GM12878 (cell line): ENCODE data around the gene CCDC201. TPM values are rescaled to one million over a fixed set of nuclear protein-coding genes. Genes with fewer than 3 reads are reported as not detected.

ENCODE experiments used
- ATAC-seq: fragments of 200-7000 bp; cut with Tn5 transposase; 3 replicates; pipeline ENCODE4 v1.9.1; 2020; ENCODE audit warnings: mild to moderate bottlenecking, moderate library complexity
- BruUV-seq: library from RNA; stranded (reverse); fragments of 400-500 nt; replicated peaks from 2 replicates; lab custom pipeline; 2021; lab: Mats Ljungman, UMichigan
- CTCF ChIA-PET: fragments of 300-600 bp; sonication (Branson Sonifier 250); formaldehyde crosslinking; extraction: SDS; loops from one replicate; lab custom pipeline; 2021; ENCODE audit warnings: inconsistent platforms; lab: Yijun Ruan, JAX
- POLR2A ChIA-PET: fragments of 350-600 bp; formaldehyde crosslinking; extraction: SDS; loops from one replicate; lab custom pipeline; 2021; ENCODE audit warnings: inconsistent platforms; lab: Charles Lee
- RAD21 ChIA-PET: fragments of 300-600 bp; sonication (Branson Sonifier 250); formaldehyde crosslinking; loops from one replicate; lab custom pipeline; 2023; ENCODE audit warnings: antibody characterized with exemption; ENCODE audit not compliant: unreplicated experiment; lab: Charles Lee
- SMC1A ChIA-PET: fragments of 300-600 bp; sonication (Branson Sonifier 250); formaldehyde crosslinking; loops from one replicate; lab custom pipeline; 2023; ENCODE audit not compliant: unreplicated experiment, uncharacterized antibody; lab: Charles Lee
- DNase-seq: peaks from one replicate; pipeline ENCODE4 v3.0.0-alpha.2; 2011; ENCODE audit warnings: low read depth, low spot score
- FAIRE-seq: peaks from 3 replicates; lab custom pipeline; 2011; peaks lifted over from hg19 to GRCh38; lab: Jason Lieb, UNC
- H2AFZ ChIP-seq: 2 replicates; pipeline ENCODE4 v1.6.0; 2011; ENCODE audit warnings: low read depth, low read length, control low read depth; ENCODE audit not compliant: control insufficient read depth
- H3K27ac ChIP-seq: 2 replicates; pipeline ENCODE4 v1.5.1; 2011; ENCODE audit warnings: control low read depth; ENCODE audit not compliant: control insufficient read depth, insufficient read depth
- H3K27me3 ChIP-seq, 2 experiments: replicated peaks in 1 of 2; 2 replicates each; pipeline versions ENCODE4 v1.6.0 to v1.6.1; 2011; ENCODE audit warnings: low read length in 1 of 2; ENCODE audit not compliant: control insufficient read depth in 2 of 2, insufficient read depth in 2 of 2
- H3K36me3 ChIP-seq, 2 experiments: 2 replicates each; pipeline ENCODE4 v1.5.1; 2011; ENCODE audit warnings: low read length in 1 of 2; ENCODE audit not compliant: control insufficient read depth in 2 of 2, insufficient read depth in 2 of 2
- H3K4me1 ChIP-seq: 2 replicates; pipeline ENCODE4 v1.6.1; 2011; ENCODE audit warnings: mild to moderate bottlenecking, low read length, moderate library complexity, mixed read lengths; ENCODE audit not compliant: control insufficient read depth, insufficient read depth
- H3K4me2 ChIP-seq: 2 replicates; pipeline ENCODE4 v1.6.0; 2011; ENCODE audit warnings: control low read depth; ENCODE audit not compliant: control insufficient read depth, insufficient read depth
- H3K4me3 ChIP-seq: fragments of 200-600 bp; sonication (generic); 2 replicates; pipeline ENCODE4 v1.5.1; 2016
- H3K79me2 ChIP-seq: 2 replicates; pipeline ENCODE4 v1.6.0; 2011; ENCODE audit warnings: low read length; ENCODE audit not compliant: control insufficient read depth, insufficient read depth
- H3K9ac ChIP-seq: 2 replicates; pipeline ENCODE4 v1.8.0; 2011; ENCODE audit warnings: low read length, control low read depth, mixed read lengths; ENCODE audit not compliant: control insufficient read depth, insufficient read depth
- H3K9me3 ChIP-seq: replicated peaks from 3 replicates; pipeline ENCODE4 v1.5.1; 2011; ENCODE audit warnings: mild to moderate bottlenecking, low read length; ENCODE audit not compliant: control insufficient read depth, insufficient read depth
- H4K20me1 ChIP-seq: 2 replicates; pipeline ENCODE4 v1.6.0; 2011; ENCODE audit not compliant: control insufficient read depth, insufficient read depth
- ATF7 ChIP-seq: fragments of 450-650 bp; IDR thresholded peaks from 2 replicates; pipeline ENCODE4 v1.6.1; 2016; ENCODE audit warnings: low read depth, mild to moderate bottlenecking
- CREM ChIP-seq: IDR thresholded peaks from 2 replicates; pipeline ENCODE4 v1.6.1; 2014; ENCODE audit warnings: antibody characterized with exemption, low read depth
- CTCF ChIP-seq, 3 experiments: IDR thresholded peaks in 2 of 3; conservative IDR thresholded peaks in 1 of 3; 2 replicates each; pipeline ENCODE4 v1.5.1; 2011; ENCODE audit warnings: low read depth in 3 of 3, low read length in 3 of 3, mild to moderate bottlenecking in 3 of 3, control low read depth in 2 of 3, moderate library complexity in 2 of 3, inconsistent platforms in 1 of 3, mixed read lengths in 1 of 3; ENCODE audit not compliant: control insufficient read depth in 2 of 3, insufficient read depth in 1 of 3; ENCODE audit errors: extremely low read depth in 1 of 3
- EZH2 ChIP-seq: IDR thresholded peaks from 2 replicates; pipeline ENCODE4 v1.6.1; 2012; ENCODE audit warnings: low read depth, mild to moderate bottlenecking, control low read depth, inconsistent platforms, low read length, borderline replicate concordance; ENCODE audit not compliant: control insufficient read depth
- GATAD2B ChIP-seq: fragments of 450-650 bp; conservative IDR thresholded peaks from 2 replicates; pipeline ENCODE4 v1.6.1; 2017; ENCODE audit warnings: low read depth, mild to moderate bottlenecking, moderate library complexity
- IKZF1 ChIP-seq: fragments of 450-650 bp; conservative IDR thresholded peaks from 2 replicates; pipeline ENCODE4 v1.6.1; 2017; ENCODE audit warnings: antibody characterized with exemption, mild to moderate bottlenecking
- PRDM15 ChIP-seq: fragments of 450-650 bp; formaldehyde crosslinking; IDR thresholded peaks from 2 replicates; pipeline ENCODE4 v1.4.0; 2020; ENCODE audit warnings: mild to moderate bottlenecking, moderate library complexity
- RAD21 ChIP-seq: IDR thresholded peaks from 2 replicates; pipeline ENCODE4 v1.6.1; 2011; ENCODE audit warnings: mild to moderate bottlenecking, low read depth, low read length, moderate library complexity; ENCODE audit not compliant: insufficient read depth
- ZNF217 ChIP-seq: fragments of 450-650 bp; IDR thresholded peaks from 2 replicates; pipeline ENCODE4 v1.6.1; 2017; ENCODE audit warnings: antibody characterized with exemption, mild to moderate bottlenecking
- WGBS: methylation state at CpG from one replicate; pipeline ENCODE4 v1.1.6; 2016; ENCODE audit warnings: low lambda C conversion rate; ENCODE audit not compliant: insufficient replicate concordance, insufficient coverage; ENCODE audit errors: missing lambda C conversion rate; 5-methylcytosine and 5-hydroxymethylcytosine counted together
- in situ Hi-C: fragments of 300-500 bp; cut with MboI; formaldehyde crosslinking; loops from 9 replicates; pipeline ENCODE4 v1.14.3; 2018; ENCODE audit warnings: mixed read lengths
- intact Hi-C: fragments of 100-400 bp; cut with micrococcal nuclease; formaldehyde crosslinking; loops from one replicate; pipeline ENCODE4 v1.14.2; 2022; ENCODE audit not compliant: unreplicated experiment
- polyA plus RNA-seq, 11 experiments: library from polyadenylated mRNA; depleted of rRNA in 4 of 11; unstranded in 6 of 11; stranded (reverse) in 5 of 11; fragments of >200 nt; fragmentation: Nextera tagmentation in 4 of 11; fragmentation: Illumina TruSeq in 1 of 11; extraction: Ambion mirVana in 4 of 11; extraction: Trizol in 1 of 11; gene quantifications; 1 replicate in 1 of 11; 2 replicates in 10 of 11; pipeline versions ENCODE4 v1.2.1 to v1.2.3, GENCODE V29; 2011 to 2016; ENCODE audit warnings: inconsistent platforms in 2 of 11, missing spikeins in 2 of 11, low read depth in 1 of 11
- total RNA-seq, 4 experiments: library from RNA; depleted of rRNA in 3 of 4; stranded (reverse); fragments of >200 nt in 3 of 4; fragmentation: Illumina TruSeq in 1 of 4; extraction: Trizol in 1 of 4; gene quantifications; 2 replicates each; pipeline versions ENCODE4 v1.2.1 to v1.2.3, GENCODE V29; 2013 to 2021

CCDC201 gene
- total and polyA plus RNA-seq, 10 of the 15 experiments (the other 5 are each of a cell fraction or from before 2014, with no cell fraction given): 0.10 TPM; not detected in 9

DNA sequence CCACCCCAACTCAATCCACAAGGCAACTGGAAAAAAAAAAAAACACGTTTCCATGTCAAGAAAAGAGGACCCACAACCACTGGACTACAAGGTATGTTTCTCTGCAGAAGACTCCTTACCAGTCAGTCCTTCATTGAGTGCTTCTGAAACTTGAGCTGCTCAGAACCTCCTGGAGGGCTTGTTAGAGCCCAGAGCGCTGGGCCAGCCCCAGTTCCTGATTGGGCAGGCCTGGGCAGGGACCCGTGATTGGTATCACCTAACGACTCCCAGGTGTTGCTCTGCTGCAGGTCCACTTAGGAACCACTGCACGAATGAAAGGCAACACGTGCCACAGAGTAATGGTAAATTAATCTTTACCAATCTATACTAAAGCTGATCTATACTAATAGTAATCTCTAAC lies 473 bp upstream of the CCDC201 start:
- WGBS: 22% methylated on average over 6 of the region's 6 CpGs
- no peaks in the 10 kb centered on the region for H4K20me1 ChIP-seq
- CTCF ChIA-PET: interaction anchor here (0.6 kb wide), 1 partner anchor 9 kb away, joined by 3 read pairs; no protein-coding TSS in a partner anchor
- no peaks in the 10 kb centered on the region; the same call in 2 of the 3 replicates for H3K9me3 ChIP-seq
- DNase-seq (no peak), FAIRE-seq (no peak), ATAC-seq (no peak)
- in situ Hi-C loops (loop anchor here (25.0 kb wide), 1 partner anchor 711 kb away; the partner anchor contains the start of gene RAMP3), intact Hi-C loops (no loop called here)
- BruUV-seq: no TSS peak
- no peak for TF ChIP-seq RAD21
- H3K36me3 ChIP-seq: no peaks in the 10 kb centered on the region
- H3K79me2 ChIP-seq: no peaks in the 10 kb centered on the region
- POLR2A ChIA-PET: no interaction called here
- H3K4me2 ChIP-seq: no peak overlapping the region
- no peak overlapping the region for H3K4me3 ChIP-seq
- SMC1A ChIA-PET: interaction anchor here (0.6 kb wide), 1 partner anchor 42 kb away, joined by 3 read pairs; no protein-coding TSS in a partner anchor
- H3K27ac ChIP-seq: no peak overlapping the region
- no peak overlapping the region for H3K9ac ChIP-seq
- H3K27me3 ChIP-seq: no peaks in the 10 kb centered on the region
- H3K4me1 ChIP-seq: no peaks in the 10 kb centered on the region
- RAD21 ChIA-PET: interaction anchor here (0.7 kb wide), 1 partner anchor 16 kb away, joined by 3 read pairs; no protein-coding TSS in a partner anchor
- H2AFZ ChIP-seq: no peak overlapping the region

- Histone ChIP-seq H3K4me3 (no peak overlapping the region), H3K9ac (no peak overlapping the region), H4K20me1 (no peaks in the 10 kb centered on the region), H3K27ac (no peak overlapping the region), H3K4me1 (no peaks in the 10 kb centered on the region), H2AFZ (no peak overlapping the region), H3K27me3 (no peaks in the 10 kb centered on the region; a peak in 1 of 4 replicates), H3K9me3 (no peaks in the 10 kb centered on the region), H3K79me2 (no peaks in the 10 kb centered on the region), H3K4me2 (no peak overlapping the region), H3K36me3 (no peaks in the 10 kb centered on the region)
- WGBS: 7% methylated on average over 10 of the region's 10 CpGs
- peak; percentile 67 for ATAC-seq
- DNase-seq: no peak
- intact Hi-C loops: no loop called here
- no TSS peak for BruUV-seq
- in situ Hi-C loops: loop anchor here (25.0 kb wide), 1 partner anchor 710 kb away; the partner anchor contains the start of gene RAMP3
- ChIA-PET RAD21 (no interaction called here), CTCF (interaction anchor here (0.5 to 1.7 kb wide), 8 partner anchors 10 to 1219 kb away, joined by 3 to 5 read pairs (median 3); no protein-coding TSS in a partner anchor), SMC1A (interaction anchor here (1.3 kb wide), 1 partner anchor 1308 kb away, joined by 4 read pairs; no protein-coding TSS in a partner anchor), POLR2A (no interaction called here)
- no peak for FAIRE-seq
- TF ChIP-seq GATAD2B (no peak), EZH2 (no peak), CREM (no peak), ZNF217 (no peak), CTCF (IDR thresholded peaks at IDR 0.05 in 2 of 3, conservative IDR thresholded peaks at IDR 0.05 in 1 of 3; ENCODE audit: control insufficient read depth in 2 of 3, extremely low read depth in 1 of 3, insufficient read depth in 1 of 3, low read depth in 3 of 3, low read length in 3 of 3) (peak; percentile 46 to 70 (median 67)), ATF7 (no peak), IKZF1 (no peak), PRDM15 (CRISPR knock-in tag) (no peak)
Measured at GRCh38 chr7:45872116-45873034, 507 bp downstream of the CCDC201 start.
